ENCODE measurements around the gene BEST2.

DNA sequence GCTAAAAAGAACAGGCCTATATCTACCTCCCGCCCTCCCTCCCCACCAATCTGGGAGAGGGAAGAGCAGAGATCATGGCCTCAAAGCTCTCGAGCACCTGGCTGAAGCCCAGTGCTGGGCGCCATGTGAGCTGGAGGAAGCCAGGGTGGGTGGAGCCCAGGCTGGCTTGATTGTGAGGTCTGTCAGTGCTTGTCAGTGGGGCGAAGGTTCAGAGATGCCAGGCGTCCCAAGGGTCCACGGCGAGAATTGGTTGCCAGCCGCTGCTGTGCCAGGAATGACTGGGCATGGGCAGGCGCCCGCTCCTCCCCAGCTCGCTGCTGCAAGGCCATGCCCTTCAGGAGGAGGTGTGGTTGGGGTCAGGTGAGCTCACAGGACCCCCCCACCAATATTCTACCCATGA is 11.5 kb downstream of the BEST2 start:
- TF ChIP-seq, protein P1, sequence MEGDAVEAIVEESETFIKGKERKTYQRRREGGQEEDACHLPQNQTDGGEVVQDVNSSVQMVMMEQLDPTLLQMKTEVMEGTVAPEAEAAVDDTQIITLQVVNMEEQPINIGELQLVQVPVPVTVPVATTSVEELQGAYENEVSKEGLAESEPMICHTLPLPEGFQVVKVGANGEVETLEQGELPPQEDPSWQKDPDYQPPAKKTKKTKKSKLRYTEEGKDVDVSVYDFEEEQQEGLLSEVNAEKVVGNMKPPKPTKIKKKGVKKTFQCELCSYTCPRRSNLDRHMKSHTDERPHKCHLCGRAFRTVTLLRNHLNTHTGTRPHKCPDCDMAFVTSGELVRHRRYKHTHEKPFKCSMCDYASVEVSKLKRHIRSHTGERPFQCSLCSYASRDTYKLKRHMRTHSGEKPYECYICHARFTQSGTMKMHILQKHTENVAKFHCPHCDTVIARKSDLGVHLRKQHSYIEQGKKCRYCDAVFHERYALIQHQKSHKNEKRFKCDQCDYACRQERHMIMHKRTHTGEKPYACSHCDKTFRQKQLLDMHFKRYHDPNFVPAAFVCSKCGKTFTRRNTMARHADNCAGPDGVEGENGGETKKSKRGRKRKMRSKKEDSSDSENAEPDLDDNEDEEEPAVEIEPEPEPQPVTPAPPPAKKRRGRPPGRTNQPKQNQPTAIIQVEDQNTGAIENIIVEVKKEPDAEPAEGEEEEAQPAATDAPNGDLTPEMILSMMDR (conservative IDR thresholded peaks at IDR 0.05 in 1 of 2, IDR thresholded peaks at IDR 0.05 in 1 of 2; ENCODE audit: low read depth in 1 of 2, low read length in 2 of 2) = no peak
- TF ChIP-seq EZH2 (IDR thresholded peaks at IDR 0.05; ENCODE audit: low read length, missing control alignments) = no peak

All from fibroblast of lung (primary cell).